GM19467 (cell line): ENCODE measurements around the gene ATXN7L1.

Experiments
- ATAC-seq: cut with Tn5 transposase; IDR thresholded peaks from one replicate; pipeline ENCODE4 v1.9.1; 2021; ENCODE audit warnings: mild to moderate bottlenecking, moderate library complexity; ENCODE audit not compliant: unreplicated experiment

Gene ATXN7L1

DNA sequence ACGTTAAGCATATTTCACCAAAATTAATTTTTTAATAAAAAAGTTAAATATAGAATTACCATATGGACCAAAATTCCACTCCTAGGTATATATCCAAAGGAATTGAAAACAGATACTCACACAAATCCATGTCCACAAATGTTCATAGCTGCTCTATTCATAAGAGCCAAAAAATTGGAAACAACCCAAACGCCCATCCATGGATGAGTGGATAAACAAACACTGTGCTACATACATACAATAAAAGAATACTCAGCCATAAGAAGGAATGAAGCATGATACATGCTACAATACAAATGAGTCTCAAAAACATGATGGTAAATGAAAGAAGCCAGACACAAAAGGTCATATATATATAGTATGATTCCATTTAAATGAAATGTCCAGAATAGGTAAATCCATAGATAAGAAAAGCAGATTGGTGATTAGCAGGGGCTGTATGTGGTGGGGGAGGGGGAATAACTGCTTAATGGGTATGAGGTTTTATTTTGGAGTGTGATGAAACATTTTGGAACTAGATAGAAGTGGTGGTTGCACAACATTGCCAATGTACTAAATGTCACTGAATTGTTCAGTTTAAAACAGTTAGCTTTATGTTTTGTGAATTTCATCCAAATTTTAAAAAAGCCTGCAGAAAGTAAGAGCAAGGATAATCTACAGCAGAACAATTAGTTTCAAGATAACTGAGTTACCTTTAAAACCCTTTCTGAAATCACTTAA is 193.9 kb downstream of the ATXN7L1 start:
- ATAC-seq = no peak

DNA sequence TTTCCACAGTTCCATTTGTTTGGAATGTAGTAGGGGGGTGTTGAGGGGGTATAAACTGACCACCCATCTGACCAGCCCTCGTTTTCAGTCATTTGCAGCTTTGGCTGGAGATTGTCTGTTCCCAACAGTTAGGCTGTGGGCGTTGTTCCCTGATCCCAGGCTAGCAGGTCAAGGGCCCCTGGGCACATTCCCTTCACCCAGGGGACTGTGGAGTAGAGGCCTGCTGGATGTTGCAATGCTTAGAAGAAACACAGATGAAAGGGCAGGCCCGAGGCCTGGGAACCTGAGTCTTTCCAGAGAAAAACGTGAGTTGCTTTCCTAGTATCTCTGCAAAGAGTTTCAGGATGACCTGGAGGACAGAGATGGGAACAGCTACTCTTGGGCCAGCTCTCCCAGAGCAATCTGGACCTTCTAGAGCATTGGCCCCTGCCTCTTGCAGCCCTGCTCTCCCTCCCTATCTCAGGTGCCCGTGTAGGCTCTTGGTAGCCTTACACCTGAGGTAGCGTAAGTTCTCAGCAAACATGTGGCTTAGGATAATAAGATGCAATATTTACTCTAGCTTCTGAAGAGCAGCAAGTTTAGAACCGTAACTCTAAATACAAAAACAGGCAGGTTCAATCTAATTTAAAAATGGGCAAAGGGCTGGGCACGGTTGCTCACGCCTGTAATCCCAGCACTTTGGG is 195.8 kb downstream of the ATXN7L1 start:
- no peak for ATAC-seq

- ATAC-seq = no peak
These were observed 197.4 kb downstream of the ATXN7L1 start for GRCh38 chr7:105678811-105679495.

DNA sequence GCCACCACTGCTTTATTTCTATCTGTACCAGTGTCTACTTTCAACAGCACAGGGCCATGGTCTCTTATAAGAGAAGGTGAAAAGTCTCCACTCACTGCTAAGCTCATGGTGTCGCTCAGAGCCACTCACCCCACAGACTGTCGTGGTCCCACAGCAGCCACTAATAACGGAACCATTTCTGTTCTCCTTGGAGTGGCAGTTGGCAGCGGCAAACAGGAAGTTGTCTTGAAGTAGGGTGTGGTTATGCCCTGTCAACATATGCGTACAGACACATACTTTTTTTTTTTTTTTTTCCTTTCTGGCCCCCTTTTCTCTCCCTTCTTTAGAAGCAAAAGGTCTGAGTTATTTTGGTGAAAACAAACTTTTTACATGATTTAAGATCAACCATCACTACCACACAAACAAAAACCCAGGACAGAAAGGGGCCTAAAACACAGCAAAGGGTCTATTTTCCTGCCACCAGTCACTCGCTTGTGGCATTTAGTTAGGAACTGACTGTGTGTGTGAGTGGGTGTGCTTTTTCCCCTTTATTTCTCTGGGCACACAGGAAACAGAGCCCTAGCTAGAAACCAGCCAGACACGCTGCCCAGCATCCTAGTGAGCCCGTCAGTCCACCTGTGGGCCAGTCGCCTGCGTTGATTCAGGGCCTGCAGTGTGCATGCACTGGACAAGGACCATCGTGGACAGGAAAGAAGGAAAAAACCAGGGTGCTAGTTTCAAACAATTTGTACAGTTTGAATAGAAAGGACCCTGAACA is 198.4 kb downstream of the ATXN7L1 start:
- peak; percentile 53 for ATAC-seq

DNA sequence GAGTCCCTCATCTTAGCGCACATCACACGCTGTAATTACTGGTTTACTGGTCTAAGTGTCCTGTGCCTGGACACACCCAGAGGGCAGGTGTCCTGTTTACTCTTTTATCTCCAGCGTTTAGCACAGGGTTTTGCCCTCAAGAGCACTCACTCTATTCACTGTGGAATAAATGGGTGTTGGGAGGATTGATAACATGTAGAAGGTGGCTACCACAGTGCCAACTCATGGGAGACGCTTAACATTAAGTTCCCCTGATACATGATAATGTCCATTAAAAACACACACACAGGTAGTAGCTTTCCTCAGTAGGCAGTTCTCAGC is 199.0 kb downstream of the ATXN7L1 start:
- ATAC-seq = no peak

- no peak for ATAC-seq
These were observed 200.4 kb downstream of the ATXN7L1 start for GRCh38 chr7:105675934-105676371.

DNA sequence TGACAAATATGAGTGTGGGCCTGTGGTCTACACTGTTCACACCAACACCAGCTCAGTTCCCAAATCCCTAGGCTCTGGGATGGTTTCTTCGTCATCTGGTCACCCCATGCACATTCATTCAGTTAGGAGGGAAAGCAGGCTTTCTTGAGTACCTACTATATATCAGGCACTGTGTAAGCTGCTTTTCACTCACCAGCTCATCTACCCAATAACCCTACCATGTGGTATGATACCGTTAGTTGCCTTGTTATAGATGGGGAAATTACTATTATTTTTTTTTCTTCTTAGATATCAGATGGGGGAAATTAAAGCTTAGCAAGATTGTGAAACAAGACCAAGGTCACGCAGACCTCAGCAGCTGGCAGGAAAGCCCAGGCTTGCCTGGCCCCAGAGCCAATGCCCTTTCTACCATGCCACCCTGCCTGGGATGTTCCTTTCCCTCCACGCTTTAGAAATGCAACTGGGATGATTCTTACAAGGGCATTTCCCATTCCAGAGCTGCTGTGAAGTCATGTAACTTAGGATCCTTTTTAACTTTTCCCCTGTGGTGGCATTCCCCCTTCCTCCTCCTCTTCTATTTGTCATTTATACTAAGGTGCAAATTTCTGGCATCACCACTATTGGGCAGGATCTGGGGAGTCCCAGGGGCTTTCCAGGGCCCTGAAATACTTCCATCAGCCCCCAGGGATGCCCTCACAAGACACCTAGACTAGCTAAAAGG is 202.0 kb downstream of the ATXN7L1 start:
- no peak for ATAC-seq

GRCh38 chr7:105673367-105674084 is 202.9 kb downstream of the ATXN7L1 start:
- ATAC-seq = no peak

DNA sequence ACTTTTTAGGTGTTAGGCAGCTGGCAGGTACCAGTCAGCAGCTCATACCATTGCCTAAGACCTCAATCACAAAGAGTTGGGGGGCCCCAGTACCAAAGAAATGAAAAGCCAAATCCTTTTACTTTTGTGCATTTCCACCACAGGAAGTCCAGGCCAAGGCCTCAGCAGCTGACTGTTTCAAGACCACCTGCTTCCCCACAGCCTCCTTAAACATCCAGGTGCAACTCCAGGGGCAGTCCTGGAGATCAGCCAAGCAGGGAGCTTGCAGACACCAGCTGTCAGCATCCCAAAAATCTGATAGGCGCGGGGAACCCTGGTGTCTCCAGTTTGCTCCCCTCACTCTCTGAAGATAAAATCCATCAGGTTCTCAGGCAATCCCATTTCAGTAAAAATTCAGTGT is 203.6 kb downstream of the ATXN7L1 start:
- no peak for ATAC-seq

GRCh38 chr7:105666324-105666723 is 210.1 kb downstream of the ATXN7L1 start:
- ATAC-seq = no peak

- ATAC-seq = no peak
These were observed 210.7 kb downstream of the ATXN7L1 start for GRCh38 chr7:105665684-105666083.

DNA sequence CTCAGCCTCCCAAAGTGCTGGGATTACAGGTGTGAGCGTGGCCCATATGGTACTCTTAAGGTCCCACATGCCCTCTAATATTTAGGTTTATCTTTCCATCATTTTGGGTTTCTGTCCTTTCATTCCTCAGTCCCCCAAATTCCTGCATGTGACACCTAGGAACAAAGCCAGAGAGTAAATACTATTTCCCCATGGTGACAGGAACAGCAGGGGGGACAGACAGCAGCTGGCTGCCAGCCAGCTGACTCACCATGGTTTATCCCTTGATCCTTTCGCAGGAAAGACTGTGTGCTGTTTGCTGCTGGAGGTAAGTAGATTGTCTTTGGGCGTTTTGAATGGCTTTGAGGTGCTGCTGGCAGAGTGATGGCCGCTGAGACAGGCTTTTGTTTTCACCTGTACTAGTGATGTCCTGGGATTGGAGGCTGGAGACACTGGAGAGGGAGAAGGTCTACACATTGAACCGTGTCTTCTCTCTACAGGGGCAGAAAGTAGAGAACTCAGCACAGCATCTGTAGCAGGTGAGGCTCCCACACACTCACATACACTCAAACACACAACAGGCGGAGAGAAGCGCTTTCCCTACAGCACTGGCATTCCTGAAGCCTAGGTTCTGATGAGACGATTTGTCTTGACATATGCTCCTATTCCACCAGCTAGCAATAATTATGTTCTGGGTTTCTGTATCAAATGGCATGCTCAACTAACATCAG is 211.4 kb downstream of the ATXN7L1 start:
- no peak for ATAC-seq

DNA sequence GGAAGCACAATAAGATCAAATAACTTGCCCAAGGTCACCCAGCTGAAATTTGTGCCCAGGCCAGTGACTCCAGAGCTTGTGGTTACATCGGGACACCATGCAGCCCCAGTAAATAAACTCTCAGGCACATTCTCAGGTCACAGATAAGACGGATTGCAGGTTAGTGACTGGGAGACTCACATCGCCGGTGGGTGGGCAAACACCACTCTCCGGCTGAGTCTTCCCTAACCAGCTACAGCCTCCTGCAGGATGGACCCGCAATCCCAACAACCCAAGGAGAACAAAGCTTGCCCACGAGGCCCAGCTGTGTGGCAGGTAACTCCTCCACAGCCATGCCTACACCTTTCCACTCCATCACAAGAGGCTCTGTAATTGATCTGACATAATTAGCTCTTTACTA is 213.4 kb downstream of the ATXN7L1 start:
- ATAC-seq = no peak

DNA sequence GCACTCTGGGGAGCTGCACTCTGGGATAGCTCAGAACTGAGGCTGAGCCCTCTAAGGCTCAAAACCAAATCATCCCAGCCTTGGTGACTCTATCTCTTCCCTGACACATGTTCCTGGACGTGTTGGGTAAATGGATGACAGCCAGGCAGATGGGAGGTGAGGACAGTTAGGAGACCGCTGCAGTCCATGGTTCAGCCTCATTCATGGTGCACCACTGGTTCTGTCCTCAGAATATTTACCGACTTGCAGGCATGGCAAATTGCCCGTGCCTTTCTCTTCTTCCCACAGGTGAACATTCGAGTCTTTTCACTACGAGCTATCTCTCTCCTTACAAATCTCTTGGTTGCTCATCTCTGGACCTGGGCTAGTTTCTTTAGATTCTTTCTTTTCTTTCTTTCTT is 214.8 kb downstream of the ATXN7L1 start:
- ATAC-seq = no peak

GRCh38 chr7:105656922-105657521 is 219.4 kb downstream of the ATXN7L1 start:
- ATAC-seq = no peak

- no peak for ATAC-seq
These were observed 220.7 kb downstream of the ATXN7L1 start for GRCh38 chr7:105655500-105656380.

DNA sequence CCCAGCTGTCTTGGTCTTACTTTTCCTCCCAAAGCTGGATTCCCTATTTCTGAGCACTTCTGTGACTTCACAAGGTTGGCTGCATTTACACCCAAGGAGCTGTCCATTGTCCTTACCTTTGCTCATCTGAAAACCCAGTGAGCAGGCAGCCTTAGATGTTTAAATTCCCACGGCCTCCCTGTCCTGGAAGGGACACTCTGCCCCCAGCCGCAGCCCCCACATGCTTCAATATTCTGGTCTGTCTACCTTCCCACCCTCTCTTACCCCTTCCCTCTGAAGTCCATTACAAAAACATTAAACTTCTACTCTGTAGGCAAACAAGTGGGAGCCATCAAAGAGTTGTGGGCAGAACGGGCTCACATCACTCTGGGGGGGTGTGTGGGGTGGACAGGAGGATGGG is 221.3 kb downstream of the ATXN7L1 start:
- ATAC-seq = no peak

- no peak for ATAC-seq
These were observed 222.2 kb downstream of the ATXN7L1 start for GRCh38 chr7:105654095-105654686.
